C4-2B (cell line): ENCODE data around the gene TGM2.

ENCODE experiments used
- H3K27ac ChIP-seq: fragments of 450-650 bp; 2 replicates; pipeline ENCODE4 v1.5.1; 2017
- CTCF ChIP-seq: fragments of 450-650 bp; conservative IDR thresholded peaks from 2 replicates; pipeline ENCODE4 v1.5.1; 2017; ENCODE audit warnings: mild to moderate bottlenecking
- ZFX ChIP-seq: fragments of 450-650 bp; IDR thresholded peaks from 2 replicates; pipeline ENCODE4 v1.6.1; 2017

The TGM2 gene

GRCh38 chr20:38147751-38148150 is 17.3 kb downstream of the TGM2 start:
- no peak overlapping the region for H3K27ac ChIP-seq
- TF ChIP-seq ZFX (no peak), CTCF (no peak)

DNA sequence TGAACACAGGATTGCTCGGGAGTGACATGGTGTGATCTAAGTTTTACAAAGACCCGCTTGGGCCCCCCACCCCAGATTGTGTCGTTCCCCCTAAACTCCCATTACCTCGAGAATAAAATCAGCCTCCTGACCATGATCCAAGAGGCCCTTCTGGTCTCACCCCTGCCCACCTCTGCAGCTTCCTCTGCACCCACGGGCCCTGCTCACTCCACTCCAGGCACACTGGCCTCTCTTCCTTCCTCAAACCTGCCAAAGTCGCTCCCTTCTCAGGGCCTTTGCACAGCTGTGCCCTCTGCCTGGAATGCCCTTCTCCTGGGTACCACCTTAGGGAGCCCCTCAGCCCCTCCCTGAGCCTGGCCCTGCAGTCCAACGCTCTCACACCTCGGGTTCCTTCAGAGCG is 17.9 kb downstream of the TGM2 start:
- no peak for TF ChIP-seq CTCF
- no peak for TF ChIP-seq ZFX
- H3K27ac ChIP-seq: no peak overlapping the region

GRCh38 chr20:38146628-38147027 is 18.4 kb downstream of the TGM2 start:
- no peak overlapping the region for H3K27ac ChIP-seq
- TF ChIP-seq ZFX (no peak), CTCF (no peak)

DNA sequence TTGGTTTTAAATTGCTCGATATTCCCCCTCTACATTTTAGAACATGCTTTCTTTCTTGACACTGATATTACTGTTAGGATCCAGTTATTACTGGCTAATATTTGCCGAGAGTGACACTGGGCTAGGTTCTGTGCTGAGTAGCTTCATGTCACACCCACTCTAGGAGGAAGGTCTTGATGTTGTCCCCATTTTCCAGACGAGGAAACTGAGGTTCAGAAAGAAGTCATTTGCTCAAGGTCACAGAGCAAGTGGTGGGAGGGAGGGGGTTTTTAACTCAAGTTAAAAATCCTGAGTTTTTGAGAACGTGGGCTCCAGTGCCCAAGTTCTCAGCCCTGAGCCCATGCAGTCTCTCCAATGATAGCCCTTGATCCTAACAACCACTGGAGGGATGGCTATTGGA is 18.9 kb downstream of the TGM2 start:
- no peak for TF ChIP-seq CTCF
- no peak for TF ChIP-seq ZFX
- H3K27ac ChIP-seq: no peak overlapping the region

DNA sequence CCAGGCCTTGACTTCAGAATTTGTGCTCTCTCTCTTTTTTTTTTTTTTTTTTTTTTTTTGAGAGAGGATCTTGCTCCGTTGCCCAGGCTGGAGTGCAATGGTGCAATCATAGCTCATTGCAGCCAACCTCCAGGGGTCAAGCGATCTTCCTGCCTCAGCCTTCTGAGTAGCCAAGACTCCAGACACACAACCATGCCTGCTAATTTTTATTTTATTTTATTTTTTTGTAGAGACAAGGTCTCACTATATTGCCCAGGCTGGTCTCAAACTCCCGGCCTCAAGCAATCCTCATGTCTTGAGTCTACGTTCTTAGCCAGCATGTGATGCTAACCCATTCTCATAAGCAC is 19.4 kb downstream of the TGM2 start:
- no peak for TF ChIP-seq CTCF
- TF ChIP-seq ZFX: no peak
- no peak overlapping the region for H3K27ac ChIP-seq

GRCh38 chr20:38144974-38145728 is 19.9 kb downstream of the TGM2 start:
- TF ChIP-seq ZFX (no peak), CTCF (no peak)
- no peak overlapping the region for H3K27ac ChIP-seq

GRCh38 chr20:38144598-38144973 is 20.5 kb downstream of the TGM2 start:
- TF ChIP-seq CTCF (no peak), ZFX (no peak)
- no peak overlapping the region for H3K27ac ChIP-seq
